ENCODE measurements around the gene FCN1. TPM values are rescaled to one million over a fixed set of nuclear protein-coding genes. Genes with fewer than 3 reads are reported as not detected.

Gene FCN1
- total RNA-seq, 2 experiments from 2014 or later = not detected

DNA sequence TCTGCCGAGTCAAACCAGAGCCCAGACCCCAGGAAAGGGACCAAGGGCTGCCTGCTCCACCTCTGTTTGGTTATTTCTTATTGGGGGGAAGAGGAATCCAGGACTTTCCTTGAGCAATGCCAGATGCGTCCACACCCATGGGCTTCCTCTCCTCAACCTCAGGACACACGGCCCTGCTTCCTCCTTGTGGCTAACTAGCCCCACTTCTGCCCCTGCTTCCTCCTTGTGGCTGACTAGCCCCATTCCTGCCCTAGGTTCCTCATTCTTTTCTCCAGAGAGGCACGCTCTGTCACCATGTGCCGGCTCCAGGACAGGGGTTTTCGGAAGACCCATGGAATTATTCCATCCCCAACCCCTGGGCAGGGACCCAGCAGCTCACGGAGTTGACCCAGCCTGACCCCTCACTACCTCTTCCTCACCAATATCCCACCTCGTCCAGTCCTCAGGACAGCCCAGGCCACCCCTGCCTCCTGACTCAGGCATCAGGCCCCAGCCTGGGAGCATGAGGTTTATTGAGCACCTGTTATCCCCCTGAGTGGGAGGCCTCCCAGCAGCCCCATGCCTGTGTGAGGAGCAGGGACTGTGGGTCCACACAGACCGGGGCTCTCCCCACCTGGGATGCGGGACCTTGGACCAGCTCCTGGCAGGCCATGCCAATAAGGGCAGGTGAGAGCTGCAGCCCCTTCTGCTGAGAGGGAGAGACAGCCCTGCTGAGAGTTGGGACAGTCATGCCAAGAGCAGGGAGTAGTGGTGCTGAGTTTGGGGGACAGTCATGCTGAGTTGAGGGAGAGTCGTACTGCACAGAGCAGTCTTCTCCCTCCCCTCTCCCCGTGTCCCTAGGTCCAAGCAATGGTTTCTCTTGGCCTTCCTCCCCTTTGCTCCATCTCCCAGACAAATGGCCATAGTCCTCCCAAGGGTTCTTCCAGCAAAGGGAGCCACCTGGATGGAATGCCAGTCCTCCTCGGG lies 11.8 kb upstream of the FCN1 start:
- no peak overlapping the region for H3K4me3 Mint-ChIP-seq
- intact Hi-C loops (cut with micrococcal nuclease) = no loop called here
- no peaks in the 10 kb centered on the region for H3K4me1 Mint-ChIP-seq (ENCODE audit: low read depth)
- ChIA-PET CTCF (no interaction called here), POLR2A (no interaction called here)
- peaks cover 10% of the 10 kb centered on the region for H3K27me3 Mint-ChIP-seq
- H3K27ac Mint-ChIP-seq = no peak overlapping the region
- no peaks in the 10 kb centered on the region for H3K9me3 Mint-ChIP-seq
- DNase-seq = no peak
- no peaks in the 10 kb centered on the region for H3K36me3 Mint-ChIP-seq

GRCh38 chr9:134928436-134929192 lies 10.9 kb upstream of the FCN1 start:
- Mint-ChIP-seq H3K4me3 (no peak overlapping the region), H3K27ac (no peak overlapping the region), H3K36me3 (no peaks in the 10 kb centered on the region), H3K9me3 (no peaks in the 10 kb centered on the region), H3K27me3 (peaks cover 12% of the 10 kb centered on the region), H3K4me1 (ENCODE audit: low read depth) (no peaks in the 10 kb centered on the region)
- CTCF ChIA-PET = no interaction called here
- DNase-seq = no peak
- POLR2A ChIA-PET = no interaction called here
- intact Hi-C loops (cut with micrococcal nuclease) = no loop called here

DNA sequence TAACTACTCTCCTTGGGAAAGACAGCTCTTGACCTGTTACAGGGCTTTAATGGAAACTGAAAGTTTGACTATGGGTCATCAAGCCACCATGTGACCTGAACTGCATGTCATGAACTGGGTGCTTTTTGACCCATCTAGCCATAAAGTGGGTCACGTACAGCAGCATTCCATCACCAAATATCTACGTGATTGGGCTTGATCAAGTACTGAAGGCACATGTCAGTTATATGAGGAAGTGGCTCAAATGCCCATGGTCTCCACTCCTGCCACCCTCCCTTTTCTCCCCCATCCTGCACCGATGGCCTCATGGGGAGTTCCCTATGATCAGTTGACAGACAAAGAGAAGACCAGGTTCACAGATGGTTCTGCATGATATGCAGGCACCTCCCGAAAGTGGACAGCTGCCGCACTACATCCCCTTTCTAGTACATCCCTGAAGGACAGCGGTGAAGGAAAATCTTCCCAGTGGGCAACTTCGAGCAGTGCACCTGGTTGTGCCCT lies 7.3 kb upstream of the FCN1 start:
- POLR2A ChIA-PET = no interaction called here
- H3K4me1 Mint-ChIP-seq (ENCODE audit: low read depth) = no peaks in the 10 kb centered on the region
- no peaks in the 10 kb centered on the region for H3K9me3 Mint-ChIP-seq
- no peak for DNase-seq
- no peak overlapping the region for H3K4me3 Mint-ChIP-seq
- intact Hi-C loops (cut with micrococcal nuclease) = no loop called here
- no peaks in the 10 kb centered on the region for H3K36me3 Mint-ChIP-seq
- CTCF ChIA-PET = no interaction called here
- peaks cover 10% of the 10 kb centered on the region for H3K27me3 Mint-ChIP-seq
- H3K27ac Mint-ChIP-seq = no peak overlapping the region

DNA sequence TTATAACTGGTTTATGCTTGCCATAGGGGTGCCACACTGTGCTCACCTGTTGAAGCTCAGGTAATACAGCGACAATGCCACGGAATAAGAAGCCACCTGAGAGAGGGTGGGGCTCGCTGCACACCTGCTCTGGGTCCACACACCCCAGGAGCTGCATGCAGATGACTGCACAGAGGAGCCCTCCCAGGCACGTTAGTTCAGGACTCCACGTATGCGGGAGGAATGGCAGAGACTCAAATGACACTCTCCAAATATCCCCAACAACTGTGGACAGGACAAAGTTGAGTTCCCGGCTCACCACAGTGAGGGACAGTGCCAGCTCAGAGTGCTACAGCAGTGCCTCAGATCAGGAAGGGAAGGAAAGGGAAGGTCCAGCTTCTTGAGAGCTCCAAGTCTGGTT lies 5.8 kb upstream of the FCN1 start:
- Mint-ChIP-seq H3K27ac (no peak overlapping the region), H3K36me3 (no peaks in the 10 kb centered on the region), H3K4me3 (no peak overlapping the region), H3K27me3 (peaks cover 7% of the 10 kb centered on the region), H3K9me3 (peaks cover 10% of the 10 kb centered on the region), H3K4me1 (ENCODE audit: low read depth) (no peaks in the 10 kb centered on the region)
- no peak for DNase-seq
- ChIA-PET CTCF (no interaction called here), POLR2A (no interaction called here)
- intact Hi-C loops (cut with micrococcal nuclease) = no loop called here

DNA sequence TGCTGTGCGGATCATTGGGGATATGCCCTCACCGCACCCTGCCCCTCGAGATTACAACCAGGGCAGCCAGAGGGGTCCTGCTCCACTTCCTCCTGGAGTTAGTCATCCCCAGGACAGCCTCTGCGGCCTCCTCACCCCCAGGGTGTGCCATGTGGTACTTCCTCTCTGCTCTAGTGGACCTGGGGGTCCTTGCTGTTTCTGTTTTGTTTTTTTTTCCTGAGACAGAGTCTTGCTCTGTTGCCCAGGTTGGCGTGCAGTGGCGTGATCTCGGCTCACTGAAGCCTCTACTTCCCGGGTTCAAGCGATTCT lies 5.2 kb upstream of the FCN1 start:
- CTCF ChIA-PET = no interaction called here
- POLR2A ChIA-PET = no interaction called here
- Mint-ChIP-seq H3K4me3 (no peak overlapping the region), H3K36me3 (no peaks in the 10 kb centered on the region), H3K4me1 (ENCODE audit: low read depth) (no peaks in the 10 kb centered on the region), H3K9me3 (peaks cover 10% of the 10 kb centered on the region), H3K27ac (no peak overlapping the region), H3K27me3 (peaks cover 7% of the 10 kb centered on the region)
- intact Hi-C loops (cut with micrococcal nuclease) = no loop called here
- DNase-seq = no peak

DNA sequence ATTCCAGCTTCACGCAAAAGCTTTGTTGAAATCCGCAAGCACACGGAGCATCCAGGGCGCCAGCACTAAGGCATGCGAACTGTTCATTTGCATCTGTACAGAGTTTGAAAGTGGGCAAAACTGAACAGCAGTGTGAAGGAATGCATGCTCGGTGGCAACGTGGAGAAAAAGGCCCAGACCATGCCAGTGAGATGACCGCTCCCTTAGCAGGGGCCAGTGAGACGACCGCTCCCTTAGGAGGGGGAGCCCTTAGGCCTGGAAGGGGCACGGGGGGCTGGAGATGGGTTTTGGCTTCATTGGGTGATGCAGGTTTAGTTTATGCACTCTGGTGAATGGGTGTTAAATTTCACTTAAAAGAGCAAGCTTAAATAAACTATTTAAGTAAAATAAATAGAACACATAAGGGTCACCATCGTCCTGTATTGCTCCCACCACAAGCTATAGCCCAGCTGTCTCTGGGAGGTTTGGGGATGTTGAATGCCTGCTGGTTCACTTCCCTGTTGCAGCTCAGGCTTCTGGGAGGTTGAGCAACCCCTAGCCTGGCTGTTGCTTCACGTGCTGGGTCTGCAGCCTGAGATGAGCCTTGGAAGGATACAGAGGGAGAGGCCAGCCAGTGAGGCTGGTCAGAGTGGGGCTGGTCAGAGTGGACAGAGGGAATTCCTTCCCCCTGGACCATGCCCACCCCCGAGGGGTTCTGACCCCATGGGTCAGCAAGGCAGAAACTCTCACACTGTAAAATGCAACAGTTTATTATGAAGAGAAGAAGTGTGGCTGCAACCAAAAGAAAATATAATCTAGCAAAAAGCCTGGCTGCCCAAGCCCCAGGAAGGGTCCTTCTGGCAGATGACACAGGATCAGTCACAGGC lies 4.6 kb upstream of the FCN1 start:
- Mint-ChIP-seq H3K27ac (no peak overlapping the region), H3K36me3 (no peaks in the 10 kb centered on the region), H3K9me3 (peaks cover 10% of the 10 kb centered on the region), H3K27me3 (peaks cover 7% of the 10 kb centered on the region), H3K4me1 (ENCODE audit: low read depth) (no peaks in the 10 kb centered on the region), H3K4me3 (no peak overlapping the region)
- intact Hi-C loops (cut with micrococcal nuclease) = no loop called here
- DNase-seq = no peak
- ChIA-PET POLR2A (no interaction called here), CTCF (no interaction called here)

DNA sequence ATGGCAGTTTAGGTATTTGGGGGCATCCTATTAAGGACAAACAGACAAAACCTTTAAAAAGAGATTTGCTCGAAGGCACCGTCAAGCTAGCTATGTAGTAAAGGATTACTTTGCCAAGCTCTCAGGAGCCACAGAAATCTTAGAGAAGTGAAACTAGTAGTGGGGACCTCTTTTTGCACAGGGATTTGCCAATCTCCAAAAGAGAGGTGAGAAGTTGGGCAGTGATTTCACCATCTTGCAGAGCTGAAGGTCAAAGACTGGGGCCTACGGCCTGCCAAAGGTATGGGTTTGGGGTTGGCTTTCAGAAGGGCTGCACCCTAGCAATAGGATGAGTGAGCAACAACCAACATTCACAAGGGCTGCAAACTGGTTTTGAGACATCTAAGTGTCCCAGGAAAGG lies 1.6 kb upstream of the FCN1 start:
- CTCF ChIA-PET = no interaction called here
- Mint-ChIP-seq H3K4me1 (ENCODE audit: low read depth) (no peaks in the 10 kb centered on the region), H3K36me3 (no peaks in the 10 kb centered on the region), H3K27ac (no peak overlapping the region), H3K27me3 (peaks cover 7% of the 10 kb centered on the region), H3K4me3 (no peak overlapping the region), H3K9me3 (peaks cover 10% of the 10 kb centered on the region)
- POLR2A ChIA-PET = no interaction called here
- DNase-seq = no peak
- intact Hi-C loops (cut with micrococcal nuclease) = no loop called here

- peaks cover 6% of the 10 kb centered on the region for H3K27me3 Mint-ChIP-seq
- no peak overlapping the region for H3K27ac Mint-ChIP-seq
- no peaks in the 10 kb centered on the region for H3K36me3 Mint-ChIP-seq
- CTCF ChIA-PET = no interaction called here
- peaks cover 10% of the 10 kb centered on the region for H3K9me3 Mint-ChIP-seq
- H3K4me1 Mint-ChIP-seq (ENCODE audit: low read depth) = no peaks in the 10 kb centered on the region
- DNase-seq = no peak
- no peak overlapping the region for H3K4me3 Mint-ChIP-seq
- intact Hi-C loops (cut with micrococcal nuclease) = no loop called here
- POLR2A ChIA-PET = no interaction called here
These were observed 934 bp upstream of the FCN1 start for GRCh38 chr9:134918646-134919045.

DNA sequence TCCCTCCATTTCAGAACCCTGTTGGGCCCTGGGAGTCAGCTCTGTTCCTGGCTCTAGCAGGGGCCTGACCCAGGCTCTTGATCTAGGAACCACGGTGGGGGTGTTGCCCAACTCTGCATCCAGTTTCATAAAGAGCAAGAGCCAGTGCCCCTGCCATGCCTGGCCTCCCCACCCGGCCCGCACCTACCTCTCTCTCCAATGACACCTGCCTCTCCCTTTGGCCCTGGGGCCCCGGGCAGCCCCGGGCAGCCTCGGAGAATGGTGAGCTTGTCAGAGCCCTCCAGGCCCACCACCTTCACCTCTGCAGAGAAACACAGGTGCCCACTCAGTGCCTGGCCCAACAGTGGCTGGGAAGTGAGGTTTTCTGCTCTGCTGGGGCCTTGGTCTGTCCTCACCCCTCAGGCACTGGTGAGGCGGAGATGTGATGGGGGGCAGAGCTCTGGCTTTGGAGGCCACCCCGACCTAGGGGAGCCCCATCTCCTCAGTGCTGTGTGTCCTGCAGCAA lies 1.5 kb downstream of the FCN1 start:
- H3K9me3 Mint-ChIP-seq = peaks cover 10% of the 10 kb centered on the region
- H3K4me1 Mint-ChIP-seq (ENCODE audit: low read depth) = no peaks in the 10 kb centered on the region
- H3K27me3 Mint-ChIP-seq = peaks cover 3% of the 10 kb centered on the region
- H3K4me3 Mint-ChIP-seq = no peak overlapping the region
- CTCF ChIA-PET = no interaction called here
- intact Hi-C loops (cut with micrococcal nuclease) = no loop called here
- POLR2A ChIA-PET = no interaction called here
- H3K36me3 Mint-ChIP-seq = no peaks in the 10 kb centered on the region
- H3K27ac Mint-ChIP-seq = no peak overlapping the region
- DNase-seq = no peak

GRCh38 chr9:134915046-134915985 lies 2.4 kb downstream of the FCN1 start:
- peaks cover 10% of the 10 kb centered on the region for H3K27me3 Mint-ChIP-seq
- no peak overlapping the region for H3K27ac Mint-ChIP-seq
- H3K4me1 Mint-ChIP-seq (ENCODE audit: low read depth) = no peaks in the 10 kb centered on the region
- CTCF ChIA-PET = no interaction called here
- intact Hi-C loops (cut with micrococcal nuclease) = no loop called here
- H3K4me3 Mint-ChIP-seq = no peak overlapping the region
- DNase-seq = no peak
- POLR2A ChIA-PET = no interaction called here
- H3K36me3 Mint-ChIP-seq = no peaks in the 10 kb centered on the region
- peaks cover 10% of the 10 kb centered on the region for H3K9me3 Mint-ChIP-seq

- no peak for DNase-seq
- H3K4me1 Mint-ChIP-seq (ENCODE audit: low read depth) = no peaks in the 10 kb centered on the region
- H3K27ac Mint-ChIP-seq = no peak overlapping the region
- POLR2A ChIA-PET = no interaction called here
- peaks cover 9% of the 10 kb centered on the region for H3K27me3 Mint-ChIP-seq
- intact Hi-C loops (cut with micrococcal nuclease) = no loop called here
- H3K9me3 Mint-ChIP-seq = peaks cover 6% of the 10 kb centered on the region
- no peak overlapping the region for H3K4me3 Mint-ChIP-seq
- no peaks in the 10 kb centered on the region for H3K36me3 Mint-ChIP-seq
- CTCF ChIA-PET = no interaction called here
These were observed 3.2 kb downstream of the FCN1 start for GRCh38 chr9:134914501-134914834.

Measured in activated CD4-positive, alpha-beta memory T cell treated with anti-CD3 and anti-CD28 coated beads for 36 hours (primary cell).